NB4 (cell line): ENCODE data around the gene PLPP3.

Experiments used
- DNase-seq: peaks from one replicate; pipeline ENCODE4 v3.0.0; 2010; ENCODE audit warnings: low read depth
- H3K4me3 ChIP-seq: one replicate; pipeline ENCODE4 v1.5.1; 2011; ENCODE audit warnings: mild to moderate bottlenecking, low read depth, low read length, moderate library complexity
- CTCF ChIP-seq: IDR thresholded peaks from one replicate; pipeline ENCODE4 v1.5.1; 2012; ENCODE audit warnings: low read depth, low read length
- MYC ChIP-seq: IDR thresholded peaks from 2 replicates; pipeline ENCODE4 v1.6.1; 2011; ENCODE audit warnings: low read depth, low read length
- POLR2A ChIP-seq: IDR thresholded peaks from 2 replicates; pipeline ENCODE4 v1.6.1; 2011; ENCODE audit warnings: mild to moderate bottlenecking; ENCODE audit not compliant: insufficient read length; ENCODE audit errors: extremely low read depth
- TF ChIP-seq, protein P1 (sequence below): IDR thresholded peaks from 2 replicates; pipeline ENCODE4 v1.6.1; 2011; ENCODE audit warnings: low read depth, low read length

PLPP3 gene

GRCh38 chr1:56472860-56473259 is 106.5 kb downstream of the PLPP3 start:
- no peak overlapping the region for H3K4me3 ChIP-seq
- TF ChIP-seq, protein P1, sequence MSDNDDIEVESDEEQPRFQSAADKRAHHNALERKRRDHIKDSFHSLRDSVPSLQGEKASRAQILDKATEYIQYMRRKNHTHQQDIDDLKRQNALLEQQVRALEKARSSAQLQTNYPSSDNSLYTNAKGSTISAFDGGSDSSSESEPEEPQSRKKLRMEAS, result no peak
- TF ChIP-seq POLR2A, result no peak
- no peak for TF ChIP-seq CTCF
- TF ChIP-seq MYC, result no peak
- DNase-seq, result peak; percentile 72

DNA sequence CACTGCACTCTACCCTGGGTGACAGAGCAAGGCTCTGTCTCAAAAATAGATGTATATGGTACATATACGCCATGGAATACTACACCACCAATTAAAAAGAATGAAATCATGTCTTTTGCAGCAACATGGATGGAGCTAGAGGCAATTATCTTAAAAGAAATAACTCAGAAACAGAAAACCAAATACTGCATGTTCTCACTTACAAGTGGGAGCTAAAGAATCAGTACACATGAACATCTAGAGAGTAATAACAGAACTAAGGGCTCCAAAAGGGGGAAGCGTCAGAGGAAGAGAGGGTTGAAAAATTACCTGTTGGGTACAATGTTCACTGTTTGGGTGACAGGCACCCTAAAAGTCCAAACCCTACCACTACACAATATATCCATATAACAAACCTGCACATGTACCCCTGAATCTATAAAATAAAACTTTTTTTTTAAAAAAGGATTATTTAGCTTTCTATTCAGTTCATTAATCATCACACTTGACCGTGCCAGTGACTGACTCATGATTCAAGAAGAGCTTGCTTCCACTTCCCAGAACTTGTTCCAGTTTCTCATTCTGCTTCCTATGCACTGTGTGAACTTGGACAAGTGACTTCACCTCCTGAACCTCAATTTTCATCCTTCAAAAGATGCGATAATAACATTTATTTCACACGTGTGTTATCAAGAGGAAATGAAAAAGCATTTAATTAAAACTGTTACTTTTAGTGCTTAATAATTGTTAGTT is 109.6 kb downstream of the PLPP3 start:
- H3K4me3 ChIP-seq, result no peak overlapping the region
- TF ChIP-seq MYC (no peak), POLR2A (no peak), CTCF (no peak)
- TF ChIP-seq, protein P1, result no peak
- DNase-seq, result no peak

DNA sequence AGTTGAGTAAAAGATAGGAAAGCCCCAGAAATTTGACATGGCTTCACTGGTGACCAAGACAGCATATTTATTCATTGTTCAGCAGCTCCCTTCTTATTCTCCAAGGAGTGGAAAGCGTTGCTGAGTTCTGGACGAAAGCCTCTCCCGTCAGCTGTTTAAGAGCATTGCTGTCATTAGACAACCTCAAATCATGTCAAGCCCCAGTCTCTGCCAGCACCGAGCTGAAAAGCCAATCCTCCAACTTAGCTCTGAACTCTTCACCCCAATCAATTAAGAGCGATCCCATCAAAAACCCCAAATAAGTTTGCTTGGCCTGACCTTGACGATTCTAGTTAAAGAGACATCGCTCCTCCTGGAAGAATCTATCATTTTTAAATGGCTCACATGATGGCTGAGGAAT is 110.8 kb downstream of the PLPP3 start:
- no peak for DNase-seq
- no peak overlapping the region for H3K4me3 ChIP-seq
- TF ChIP-seq CTCF (no peak), MYC (no peak), POLR2A (no peak)
- TF ChIP-seq, protein P1, result no peak

DNA sequence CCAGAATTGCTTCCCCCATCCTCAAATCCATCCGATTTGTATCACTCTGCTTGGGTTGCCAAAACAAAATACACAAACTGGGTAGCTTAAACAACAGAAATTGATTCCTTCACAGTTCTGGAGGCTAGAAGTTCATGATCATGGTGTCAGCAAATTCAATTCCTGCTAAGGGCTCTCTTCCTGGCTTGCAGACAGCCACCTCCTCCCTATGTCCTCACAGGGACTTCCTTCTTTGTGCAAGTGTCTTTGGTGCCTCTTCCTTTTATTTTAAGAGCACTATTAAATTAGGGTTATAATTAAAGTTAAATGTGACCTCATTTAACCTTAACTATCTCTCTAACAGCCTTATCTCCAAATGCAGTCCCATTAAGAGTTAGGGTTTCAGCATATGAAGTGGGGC is 112.8 kb downstream of the PLPP3 start:
- H3K4me3 ChIP-seq, result no peak overlapping the region
- no peak for TF ChIP-seq MYC
- TF ChIP-seq, protein P1, result no peak
- no peak for TF ChIP-seq POLR2A
- TF ChIP-seq CTCF, result no peak
- DNase-seq, result no peak

DNA sequence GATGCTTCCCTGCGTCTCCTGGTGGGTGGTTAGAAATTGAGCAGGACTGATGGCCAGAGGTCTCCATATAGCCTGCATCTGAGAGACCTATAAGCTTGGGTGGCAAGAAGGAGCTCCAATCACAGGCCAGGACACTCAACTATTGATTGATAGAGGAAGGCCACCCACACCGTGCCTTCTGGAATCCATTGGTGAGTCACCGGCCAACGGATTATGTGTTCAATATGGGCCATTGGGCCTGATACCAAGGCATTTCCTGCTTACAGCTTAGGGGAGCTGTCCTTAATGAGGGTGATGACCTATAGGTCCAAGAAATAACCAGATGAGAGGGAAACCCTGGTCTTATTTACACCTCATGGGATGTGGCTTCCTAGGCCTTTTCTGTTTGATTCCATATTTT is 115.1 kb downstream of the PLPP3 start:
- TF ChIP-seq CTCF, result no peak
- no peak for TF ChIP-seq MYC
- TF ChIP-seq, protein P1, result no peak
- no peak for TF ChIP-seq POLR2A
- H3K4me3 ChIP-seq, result no peak overlapping the region
- DNase-seq, result no peak
